Body of pancreas (tissue), 4 donors: ENCODE measurements around the gene STX1B.

Source experiments
- CTCF ChIP-seq, 7 experiments: fragments of 450-650 bp in 4 of 7; fragments of 200-600 bp in 3 of 7; sonication (generic) in 3 of 7; IDR thresholded peaks; one replicate each; pipeline ENCODE4 v1.5.1; 2016 to 2019; ENCODE audit warnings: antibody characterized with exemption in 7 of 7
- POLR2A ChIP-seq, 3 donors: fragments of 450-650 bp; IDR thresholded peaks; one replicate each; pipeline ENCODE4 v1.6.1; 2016; ENCODE audit warnings: antibody characterized with exemption in 3 of 3, mild to moderate bottlenecking in 2 of 3

- no peak for TF ChIP-seq CTCF (IDR thresholded peaks at IDR 0.05)
- TF ChIP-seq POLR2A (IDR thresholded peaks at IDR 0.05), result no peak
Measured at GRCh38 chr16:30980959-30981358, 29.5 kb downstream of the STX1B start.
